Measurements from ENCODE around the gene INTS4.

- no peak for TF ChIP-seq CTCF (optimal IDR thresholded peaks at IDR 0.05 in 1 of 3, IDR thresholded peaks at IDR 0.05 in 1 of 3, conservative IDR thresholded peaks at IDR 0.05 in 1 of 3; ENCODE audit: extremely low read depth in 1 of 3, insufficient read depth in 2 of 3, low read length in 3 of 3)
- no peak for TF ChIP-seq EZH2 (IDR thresholded peaks at IDR 0.05; ENCODE audit: low read length)
Observed at GRCh38 chr11:78031629-78032028, 37.2 kb upstream of the INTS4 start.
